Choroid plexus epithelial cell (primary cell): ENCODE measurements around the gene NPIPB5.
"Not testable (repeated sequence)": the region's sequence is repeated elsewhere in the genome, so short reads cannot be mapped to it uniquely, and the experiment has no call there.

Source experiments
- DNase-seq: peaks from one replicate; pipeline ENCODE4 v3.0.0-alpha.2; 2010; ENCODE audit warnings: low read depth
- H3K4me3 ChIP-seq: 2 replicates; pipeline ENCODE4 v1.5.1; 2011; ENCODE audit warnings: low read depth, mild to moderate bottlenecking, control low read depth, low read length, moderate library complexity

The NPIPB5 gene

DNA sequence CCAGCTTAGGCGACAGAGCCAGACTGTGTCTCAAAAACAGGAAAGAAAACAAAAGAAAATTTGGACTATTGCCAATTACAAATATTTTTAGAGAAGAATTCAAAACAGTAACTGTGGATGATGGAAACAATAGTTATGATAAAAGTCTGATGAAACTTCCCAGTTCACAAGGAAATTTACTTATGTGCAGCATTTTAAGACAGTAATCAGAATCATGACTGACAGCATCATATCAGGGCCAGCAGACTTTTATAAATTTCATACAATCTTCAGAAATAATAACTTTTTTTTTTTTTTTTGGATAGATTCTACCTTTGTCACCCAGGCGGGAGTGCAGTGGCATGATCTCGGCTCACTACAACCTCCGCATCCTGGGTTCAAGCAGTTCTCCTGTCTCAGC, at the start of gene NPIPB5:
NPIPB5 (plus strand) TSS at position 301 of the 400 bp plus-strand sequence. CDS start 2,911 bp downstream, outside the sequence.
- not testable (repeated sequence) for DNase-seq, H3K4me3 ChIP-seq

DNA sequence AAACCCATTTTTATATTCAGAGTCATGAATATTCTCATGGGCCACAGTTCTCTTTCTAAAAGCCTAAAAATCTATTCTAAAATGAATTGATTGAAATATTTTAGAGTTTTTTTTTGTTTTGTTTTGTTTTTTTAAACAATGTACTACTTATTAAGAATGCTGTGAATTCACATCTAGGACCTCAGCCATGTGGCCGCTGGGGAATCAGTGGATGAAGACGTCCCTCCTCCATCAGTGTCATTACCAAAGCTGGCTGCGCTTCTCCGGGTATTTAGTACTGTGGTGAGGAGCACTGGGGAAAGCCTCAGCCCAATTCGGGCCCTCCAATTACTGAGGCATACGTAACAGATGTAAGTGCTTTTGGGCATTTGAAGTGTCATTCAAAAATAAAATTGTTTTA, 41.8 kb upstream of the NPIPB5 start:
- not testable (repeated sequence) for DNase-seq, H3K4me3 ChIP-seq

DNA sequence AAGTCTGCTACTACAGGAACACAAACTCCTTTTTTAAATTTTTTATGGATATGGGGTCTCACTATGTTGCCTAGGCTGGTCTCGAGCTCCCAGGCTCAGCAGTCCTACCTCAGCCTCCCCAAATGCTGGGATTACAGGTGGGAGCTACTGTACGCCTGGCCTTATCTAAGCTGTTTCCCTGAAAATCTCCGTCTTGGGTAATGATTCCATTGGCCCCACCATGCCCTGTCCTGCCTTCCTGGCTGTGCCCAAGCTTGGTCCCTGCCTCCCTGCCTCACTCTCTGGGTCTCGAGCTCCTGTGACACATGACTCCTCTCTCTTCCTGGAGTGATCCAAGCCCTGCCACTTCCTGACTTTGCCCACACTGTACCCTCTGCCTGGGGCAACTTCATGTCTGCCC, 27.3 kb downstream of the NPIPB5 start:
- H3K4me3 ChIP-seq, DNase-seq: not testable (repeated sequence)

DNA sequence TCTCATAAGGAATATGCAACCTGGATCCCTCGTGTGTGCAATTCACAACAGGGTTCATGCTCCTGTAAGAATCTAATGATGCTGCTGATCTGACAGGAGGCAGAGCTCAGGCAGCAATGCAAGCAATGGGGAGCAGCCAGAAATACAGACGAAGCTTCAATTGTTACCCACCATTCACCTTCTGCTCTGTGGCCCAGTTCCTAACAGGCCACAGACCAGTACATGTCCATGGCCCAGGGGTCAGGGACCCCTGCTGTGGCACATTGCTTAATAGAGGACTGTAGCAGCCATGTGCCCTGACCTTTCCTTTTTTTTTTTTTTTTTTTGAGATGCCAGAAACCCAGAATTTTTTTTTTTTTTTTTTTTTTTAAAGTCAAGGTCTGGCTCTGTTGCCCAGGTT, 34.1 kb downstream of the NPIPB5 start:
- not testable (repeated sequence) for DNase-seq, H3K4me3 ChIP-seq

DNA sequence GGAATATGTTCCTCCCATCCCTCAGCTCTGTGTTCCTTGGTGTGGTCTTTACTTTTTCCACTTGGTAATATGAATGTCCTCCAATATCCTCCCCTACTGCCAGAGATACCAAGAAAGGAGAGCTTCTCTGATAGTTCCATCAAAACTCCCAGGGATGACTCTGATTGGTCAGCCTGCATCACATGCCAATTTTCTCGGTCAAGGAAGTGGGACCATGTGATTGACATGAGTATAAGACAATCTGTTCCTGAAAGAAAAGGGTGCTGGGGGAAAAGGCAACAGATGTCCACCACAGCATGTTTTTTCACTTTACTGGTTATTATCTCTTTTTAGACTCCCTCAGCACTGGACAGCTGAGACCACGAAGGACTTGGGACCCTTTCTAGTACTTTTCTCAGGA, 35.9 kb downstream of the NPIPB5 start:
- not testable (repeated sequence) for DNase-seq, H3K4me3 ChIP-seq

DNA sequence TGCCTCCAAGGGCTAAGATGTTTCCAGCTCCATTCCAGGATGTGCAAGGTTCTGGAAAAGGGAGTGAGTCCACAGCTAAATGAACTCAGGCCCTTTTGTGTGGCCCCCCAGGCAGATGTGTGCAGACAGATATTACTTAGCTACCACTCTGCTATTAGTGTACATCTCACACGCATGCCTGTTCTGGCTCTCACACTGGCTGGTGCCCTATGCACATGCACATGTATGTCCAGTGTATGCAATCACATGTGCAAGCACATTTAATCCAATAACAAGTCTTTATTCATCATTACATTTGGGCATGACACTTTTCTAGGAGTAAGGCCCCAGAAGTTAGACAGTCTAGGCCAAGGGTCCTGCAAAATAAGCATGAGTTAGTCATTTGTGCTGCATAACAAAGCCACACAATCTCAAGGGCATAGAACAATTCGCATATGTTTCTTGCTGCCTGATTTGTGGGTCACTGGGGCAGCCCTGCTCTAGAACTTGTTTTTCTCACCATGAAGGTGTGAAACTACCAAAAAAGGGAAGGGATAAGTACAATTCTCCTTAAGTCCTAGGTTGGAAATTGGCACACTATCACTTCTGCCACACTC, 36.6 kb downstream of the NPIPB5 start:
- H3K4me3 ChIP-seq, DNase-seq: not testable (repeated sequence)

DNA sequence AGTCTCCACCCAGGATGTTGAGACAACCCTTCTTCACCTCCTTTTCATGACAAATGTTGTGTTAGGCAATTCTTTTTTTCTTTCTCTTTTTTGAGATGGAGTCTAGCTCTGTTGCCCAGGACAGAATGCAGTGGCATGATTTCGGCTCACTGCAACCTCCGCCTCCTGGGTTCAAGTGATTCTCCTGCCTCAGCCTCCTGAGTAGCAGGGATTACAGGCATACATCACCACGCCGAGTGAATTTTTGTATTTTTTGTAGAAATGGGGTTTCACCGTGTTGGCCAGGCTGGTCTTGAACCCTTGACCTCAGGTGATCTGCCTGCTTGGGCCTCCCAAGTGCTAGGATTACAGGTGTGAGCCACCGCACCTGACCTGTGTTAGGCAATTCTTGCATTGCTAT, 39.2 kb downstream of the NPIPB5 start:
- H3K4me3 ChIP-seq, DNase-seq: not testable (repeated sequence)

DNA sequence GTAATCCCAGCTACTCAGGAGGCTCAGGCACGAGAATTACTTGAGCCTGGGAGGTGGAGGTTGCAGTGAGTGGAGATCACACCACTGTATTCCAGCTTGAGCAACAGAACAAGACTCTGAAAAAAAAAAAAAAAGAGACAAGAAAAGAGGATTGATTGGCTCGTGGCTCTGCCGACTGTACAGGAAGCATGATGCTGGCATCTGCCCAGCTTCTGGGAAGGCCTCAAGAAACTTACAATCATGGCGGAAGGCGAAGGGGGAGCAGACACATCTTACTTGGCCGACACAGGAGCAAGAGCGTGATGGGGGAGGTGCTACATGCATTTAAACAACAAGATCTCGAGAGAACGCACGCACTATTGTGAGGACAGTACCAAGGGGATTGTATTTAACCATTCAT, 40.5 kb downstream of the NPIPB5 start:
- not testable (repeated sequence) for DNase-seq

DNA sequence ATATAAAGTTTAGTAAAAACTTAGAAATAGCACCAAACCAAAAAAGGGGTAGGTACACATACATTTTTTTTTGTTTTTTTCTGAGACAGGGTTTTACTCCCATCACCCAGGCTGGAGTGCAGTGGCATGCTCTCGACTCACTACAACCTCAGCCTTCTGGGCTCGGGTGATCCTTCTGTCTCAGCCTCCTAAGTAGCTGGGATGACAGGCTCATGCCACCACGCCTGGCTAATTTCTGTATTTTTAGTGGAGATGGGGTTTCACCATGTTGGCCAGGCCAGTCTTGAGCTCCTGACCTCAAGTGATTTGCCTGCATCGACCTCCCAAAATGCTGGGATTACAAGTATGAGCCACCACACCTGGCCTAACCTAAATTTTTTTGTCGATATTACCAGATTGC, 41.0 kb downstream of the NPIPB5 start:
- DNase-seq, H3K4me3 ChIP-seq: not testable (repeated sequence)

More for the DNA sequence above, 40.5 kb downstream of the NPIPB5 start:
- H3K4me3 ChIP-seq, result not testable (repeated sequence)

DNA sequence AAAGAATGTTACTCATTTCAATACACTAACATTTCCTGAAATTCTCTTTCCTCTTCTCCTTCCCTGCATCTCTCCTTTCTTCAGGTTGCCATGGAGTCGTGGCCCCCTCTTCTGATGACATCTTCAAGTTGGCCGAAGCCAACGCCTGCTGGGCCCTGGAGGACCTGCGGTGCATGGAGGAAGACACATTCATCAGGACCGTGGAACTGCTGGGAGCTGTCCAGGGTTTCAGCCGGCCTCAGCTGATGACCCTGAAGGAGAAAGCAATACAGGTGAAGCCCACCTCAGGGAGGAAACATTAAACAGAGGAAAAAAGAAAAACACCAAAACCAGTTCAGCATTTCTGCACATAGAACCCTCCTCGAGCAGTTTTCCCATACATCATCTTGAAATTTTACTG, 46.1 kb downstream of the NPIPB5 start:
- H3K4me3 ChIP-seq, DNase-seq: not testable (repeated sequence)
